Sigmoid colon (tissue), 3 donors: ENCODE measurements around the gene PHAX.

Experiments used
- POLR2A ChIP-seq, 2 donors: fragments of 450-650 bp; IDR thresholded peaks; one replicate each; pipeline ENCODE4 v1.6.1; 2016; ENCODE audit warnings: antibody characterized with exemption in 2 of 2, mild to moderate bottlenecking in 2 of 2, moderate library complexity in 2 of 2
- TF ChIP-seq, protein P1 (sequence below), 4 experiments: fragments of 450-650 bp in 3 of 4; fragments of 200-600 bp in 1 of 4; IDR thresholded peaks; one replicate each; pipeline ENCODE4 v1.5.1; 2016 to 2019; ENCODE audit warnings: antibody characterized with exemption in 4 of 4, mild to moderate bottlenecking in 3 of 4, moderate library complexity in 2 of 4

DNA sequence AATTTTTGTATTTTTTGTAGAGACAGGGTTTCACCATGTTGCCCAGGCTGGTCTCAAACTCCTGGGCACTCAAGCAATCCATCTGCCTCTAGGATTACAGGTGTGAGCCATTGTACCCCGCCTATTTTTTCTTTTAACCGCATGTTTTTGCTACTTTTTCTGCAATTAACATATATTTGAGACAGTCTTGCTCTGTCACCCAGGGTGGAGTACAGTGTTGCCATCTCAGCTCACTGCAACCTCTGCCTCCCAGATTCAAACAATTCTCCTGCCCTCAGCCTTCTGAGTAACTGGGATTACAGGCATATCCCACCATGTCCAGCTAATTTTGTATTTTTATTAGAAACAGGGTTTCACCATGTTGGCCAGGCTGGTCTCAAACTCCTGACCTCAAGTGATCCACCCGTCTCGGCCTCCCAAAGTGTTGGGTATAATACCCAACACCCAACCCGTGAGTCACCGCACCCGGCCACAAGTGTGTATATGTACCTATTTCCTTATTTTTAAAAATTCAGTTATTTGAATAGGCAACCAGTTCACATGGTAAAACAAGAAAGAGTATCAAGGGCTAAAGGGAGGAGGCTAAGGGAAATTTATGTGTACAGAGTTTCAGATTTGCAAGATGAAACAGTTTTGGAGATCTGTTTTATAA, 13.3 kb downstream of the PHAX start:
- no peak for TF ChIP-seq POLR2A (IDR thresholded peaks at IDR 0.05)
- TF ChIP-seq, protein P1, sequence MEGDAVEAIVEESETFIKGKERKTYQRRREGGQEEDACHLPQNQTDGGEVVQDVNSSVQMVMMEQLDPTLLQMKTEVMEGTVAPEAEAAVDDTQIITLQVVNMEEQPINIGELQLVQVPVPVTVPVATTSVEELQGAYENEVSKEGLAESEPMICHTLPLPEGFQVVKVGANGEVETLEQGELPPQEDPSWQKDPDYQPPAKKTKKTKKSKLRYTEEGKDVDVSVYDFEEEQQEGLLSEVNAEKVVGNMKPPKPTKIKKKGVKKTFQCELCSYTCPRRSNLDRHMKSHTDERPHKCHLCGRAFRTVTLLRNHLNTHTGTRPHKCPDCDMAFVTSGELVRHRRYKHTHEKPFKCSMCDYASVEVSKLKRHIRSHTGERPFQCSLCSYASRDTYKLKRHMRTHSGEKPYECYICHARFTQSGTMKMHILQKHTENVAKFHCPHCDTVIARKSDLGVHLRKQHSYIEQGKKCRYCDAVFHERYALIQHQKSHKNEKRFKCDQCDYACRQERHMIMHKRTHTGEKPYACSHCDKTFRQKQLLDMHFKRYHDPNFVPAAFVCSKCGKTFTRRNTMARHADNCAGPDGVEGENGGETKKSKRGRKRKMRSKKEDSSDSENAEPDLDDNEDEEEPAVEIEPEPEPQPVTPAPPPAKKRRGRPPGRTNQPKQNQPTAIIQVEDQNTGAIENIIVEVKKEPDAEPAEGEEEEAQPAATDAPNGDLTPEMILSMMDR (IDR thresholded peaks at IDR 0.05): no peak
